GM18526 (cell line): ENCODE measurements around the gene UBTD2.
A peak's percentile ranks its signal among the peaks of the same experiment; 100 is the strongest.

Source experiments
- POLR2A ChIP-seq: IDR thresholded peaks from 3 replicates; pipeline ENCODE4 v1.6.1; 2011; ENCODE audit not compliant: insufficient read length; ENCODE audit errors: extremely low read depth

UBTD2 gene

GRCh38 chr5:172188033-172188892 lies 95.3 kb downstream of the UBTD2 start, which contains the start of gene STK10:
STK10 (minus strand) TSS chr5:172188224; CDS start chr5:172188042, 182 bp downstream.
- TF ChIP-seq POLR2A, result no peak

DNA sequence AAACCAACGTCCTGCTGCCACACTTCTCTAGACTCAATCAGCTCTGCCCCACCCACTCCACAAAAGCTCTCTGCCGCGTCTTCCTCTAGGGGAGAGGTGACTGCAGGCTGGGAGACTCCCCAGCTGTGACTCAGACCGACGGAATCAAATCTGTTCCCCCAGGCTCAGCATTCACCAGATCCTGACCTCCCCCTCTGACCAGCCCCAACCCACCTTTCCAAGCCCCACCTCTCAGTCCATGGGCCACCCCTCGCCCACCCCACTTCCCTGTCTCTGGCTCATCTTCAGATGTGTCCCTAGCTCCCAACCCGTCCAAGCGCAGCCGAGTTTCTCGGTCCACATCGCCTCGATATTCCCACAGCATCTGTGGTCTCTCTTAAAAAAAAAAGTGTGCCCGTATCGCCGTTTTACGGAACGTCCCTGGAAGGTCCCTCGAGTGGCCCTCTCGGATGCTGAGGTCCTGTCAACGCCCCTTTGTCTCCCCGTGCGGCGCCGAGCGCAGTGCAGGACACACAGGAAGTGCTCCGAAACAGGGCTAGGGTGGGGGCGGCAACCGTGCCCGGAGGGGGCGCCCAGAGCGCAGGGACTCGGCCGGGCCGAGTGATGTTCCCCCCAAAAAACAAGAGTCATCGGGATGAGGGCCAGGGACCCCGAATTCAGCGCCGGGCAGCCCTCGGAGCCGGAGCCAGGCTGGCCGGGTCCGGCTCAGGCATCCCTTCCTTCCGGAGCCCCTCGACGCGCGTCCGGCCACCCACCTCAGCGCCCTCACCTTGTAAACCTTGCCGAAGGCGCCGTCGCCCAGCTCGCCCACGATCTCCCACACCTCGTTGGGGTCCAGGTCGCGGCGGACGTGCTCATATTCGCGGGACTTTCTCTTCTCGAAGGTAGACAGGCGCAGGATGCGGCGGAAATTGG lies 96.2 kb downstream of the UBTD2 start:
- TF ChIP-seq POLR2A, result peak; percentile 21

- no peak for TF ChIP-seq POLR2A
These were observed 97.4 kb downstream of the UBTD2 start for GRCh38 chr5:172186114-172186695.

GRCh38 chr5:172185096-172185461 lies 98.5 kb downstream of the UBTD2 start:
- TF ChIP-seq POLR2A, result no peak

- TF ChIP-seq POLR2A, result no peak
These were observed 99.7 kb downstream of the UBTD2 start for GRCh38 chr5:172183881-172184280.

DNA sequence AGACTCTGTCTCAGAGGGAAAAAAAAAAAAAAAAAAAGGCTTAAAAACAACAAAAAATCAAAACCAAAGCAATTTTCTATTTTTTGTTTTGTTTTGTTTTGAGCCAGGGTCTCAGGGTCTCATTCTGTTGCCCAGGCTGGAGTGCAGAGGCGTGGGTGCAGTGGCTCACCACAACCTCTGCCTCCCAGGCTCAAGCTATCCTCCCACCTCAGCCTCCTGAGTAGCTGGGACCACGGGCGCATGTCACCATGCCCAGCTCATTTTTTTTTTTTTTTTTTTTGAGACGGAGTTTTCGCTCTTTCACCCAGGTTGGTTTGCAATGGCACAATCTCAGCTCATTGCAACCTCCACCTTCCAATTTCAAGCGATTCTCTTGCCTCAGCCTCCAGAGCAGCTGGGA lies 101.3 kb downstream of the UBTD2 start:
- no peak for TF ChIP-seq POLR2A

GRCh38 chr5:172180936-172181335 lies 102.6 kb downstream of the UBTD2 start:
- TF ChIP-seq POLR2A, result no peak

DNA sequence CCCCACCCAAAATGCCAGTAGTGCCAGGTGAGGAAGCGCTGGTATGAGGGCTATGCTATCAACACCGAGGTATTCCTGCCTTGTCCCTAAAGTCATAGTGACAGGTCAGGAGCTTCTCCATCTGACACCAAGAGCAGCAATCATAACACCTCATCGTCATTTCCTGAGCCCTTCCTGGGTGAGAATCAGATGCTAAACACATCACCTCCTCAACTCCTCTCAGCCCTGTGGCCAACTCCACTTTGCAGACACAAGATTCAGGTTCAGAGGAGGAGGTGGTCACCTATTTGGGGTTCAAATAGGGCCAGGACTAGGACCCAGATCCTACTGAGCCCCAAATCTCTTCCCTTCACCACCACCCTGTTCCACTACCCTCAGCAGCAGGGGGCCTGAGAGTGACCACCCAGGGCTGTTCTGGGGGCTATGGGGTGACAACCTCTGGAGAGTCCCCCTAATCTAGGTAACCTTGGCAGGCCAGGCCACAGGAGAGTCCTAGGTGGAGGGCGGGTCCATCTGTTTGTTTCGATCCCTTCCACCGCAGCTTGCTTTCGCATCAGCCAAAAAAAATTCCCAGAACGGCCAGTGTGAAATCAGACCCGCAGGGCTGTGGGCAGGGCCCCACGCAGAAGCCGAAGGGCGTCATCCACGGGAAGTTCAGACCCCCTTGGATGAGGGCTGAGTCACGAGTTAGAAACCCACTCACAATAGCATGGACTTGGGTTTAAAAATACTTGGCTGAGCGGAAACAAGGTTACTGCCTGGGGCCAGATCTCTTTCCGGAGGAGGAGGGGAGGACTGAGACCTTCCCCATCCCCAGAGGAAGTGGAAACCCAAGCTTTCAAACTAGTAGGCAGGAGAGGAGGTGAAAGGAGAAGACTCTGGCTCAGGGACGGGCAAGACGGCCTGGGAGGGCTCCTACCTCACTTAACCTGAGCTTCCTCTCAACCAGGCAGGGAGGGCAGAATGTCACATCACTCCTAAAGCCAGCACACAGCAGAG lies 104.3 kb downstream of the UBTD2 start:
- TF ChIP-seq POLR2A, result peak; percentile 37

DNA sequence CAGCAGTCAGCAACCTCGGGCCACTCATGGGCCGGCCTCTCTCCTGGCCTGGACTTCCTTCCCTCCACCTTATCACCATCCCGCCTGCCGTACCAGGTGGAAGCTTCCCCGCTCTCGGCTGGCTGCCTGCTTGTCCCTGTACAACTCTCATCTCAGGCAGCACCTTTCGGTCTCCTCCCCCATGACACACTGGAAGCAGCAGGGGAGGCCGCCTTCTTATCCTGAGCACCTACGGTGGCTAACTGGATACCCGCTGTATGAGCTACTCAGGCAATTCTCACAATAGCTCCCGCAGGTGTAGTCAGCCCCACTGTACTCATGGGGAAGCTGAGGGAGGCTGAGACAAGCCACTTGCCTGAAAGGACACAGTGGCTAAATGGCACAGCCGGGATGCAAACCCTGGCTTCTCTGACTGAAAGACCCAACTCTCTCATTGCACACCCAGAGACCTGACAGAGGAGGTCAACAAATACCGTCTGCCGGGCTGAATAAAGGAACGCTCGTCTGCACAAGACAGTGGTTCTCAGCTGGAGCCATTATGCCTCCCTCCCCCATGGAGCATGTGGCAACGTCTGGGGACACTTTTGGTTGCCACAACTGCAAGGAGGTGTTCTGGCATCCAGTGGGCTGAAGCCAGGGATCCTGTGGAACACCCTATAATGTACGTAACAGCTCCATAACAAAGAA lies 105.1 kb downstream of the UBTD2 start:
- no peak for TF ChIP-seq POLR2A

DNA sequence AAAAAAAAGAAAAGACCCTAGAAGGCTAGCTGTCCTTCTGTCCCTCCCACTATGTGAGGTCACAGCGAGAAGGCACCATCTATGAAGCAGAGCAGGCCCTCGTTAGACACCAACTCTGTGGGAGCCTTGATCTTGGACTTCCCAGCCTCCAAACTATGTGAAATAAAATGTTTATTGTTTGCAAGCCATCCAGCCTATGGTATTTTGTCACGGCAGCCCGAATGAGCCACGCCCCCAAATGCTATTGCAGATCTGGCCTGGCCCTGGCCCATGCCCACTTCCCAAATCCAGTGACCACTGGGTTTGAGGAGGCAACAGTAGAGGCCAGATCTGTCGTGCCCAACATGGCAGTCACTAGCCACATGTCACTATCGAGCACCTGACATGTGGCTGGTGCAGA lies 106.4 kb downstream of the UBTD2 start:
- TF ChIP-seq POLR2A, result no peak

GRCh38 chr5:172175263-172175719 lies 108.3 kb downstream of the UBTD2 start:
- TF ChIP-seq POLR2A, result peak; percentile 67

GRCh38 chr5:172173564-172174153 lies 109.9 kb downstream of the UBTD2 start:
- TF ChIP-seq POLR2A, result no peak

- no peak for TF ChIP-seq POLR2A
These were observed 110.5 kb downstream of the UBTD2 start for GRCh38 chr5:172172912-172173563.
